HG02798 (cell line): ENCODE results near the gene SPINT4.
"Not testable (repeated sequence)": the region's sequence is repeated elsewhere in the genome, so short reads cannot be mapped to it uniquely, and the experiment has no call there.

ENCODE experiments used
- ATAC-seq: cut with Tn5 transposase; IDR thresholded peaks from one replicate; pipeline ENCODE4 v1.9.1; 2021; ENCODE audit warnings: mild to moderate bottlenecking; ENCODE audit not compliant: unreplicated experiment, poor library complexity

SPINT4 gene

DNA sequence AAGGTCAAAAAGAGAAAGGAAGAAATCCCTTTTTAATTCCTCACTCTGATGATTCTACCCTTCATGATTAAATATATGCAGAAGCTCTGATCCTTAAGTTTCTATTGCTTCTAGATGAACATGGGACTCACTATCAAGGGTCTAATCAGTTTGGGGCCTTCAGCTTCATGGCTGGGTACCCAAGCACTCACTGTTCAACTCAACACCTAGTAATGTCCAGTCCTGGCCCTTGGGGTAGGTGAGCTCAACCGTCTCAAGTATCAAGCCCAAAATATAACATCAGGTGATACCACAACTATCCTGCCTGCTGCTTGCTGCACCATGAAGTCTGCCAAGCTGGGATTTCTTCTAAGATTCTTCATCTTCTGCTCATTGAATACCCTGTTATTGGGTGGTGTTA lies at the start of gene SPINT4:
Gene SPINT4, plus strand, starts transcription at position 301 of the 400 bp plus-strand sequence. Its CDS starts 21 bp downstream, at position 322.
- ATAC-seq, result no peak

DNA sequence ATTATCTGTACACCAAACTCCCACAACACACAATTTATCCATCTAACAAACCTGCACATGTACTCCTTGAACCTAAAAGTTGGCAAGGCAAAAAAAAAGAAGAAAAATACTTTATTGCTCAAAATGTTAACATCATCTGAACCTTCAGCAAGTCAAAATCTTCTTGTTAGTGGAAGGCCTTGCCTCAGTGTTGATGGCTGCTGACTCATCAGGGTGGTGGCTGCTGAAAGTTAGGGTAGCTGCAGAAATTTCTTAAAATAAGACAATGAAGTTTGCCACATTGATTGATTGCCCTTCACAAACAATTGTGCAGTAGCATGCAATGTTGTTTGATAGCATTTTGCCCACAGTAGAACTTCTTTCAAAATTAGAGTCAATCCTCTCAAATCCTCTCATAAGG lies 49.4 kb upstream of the SPINT4 start:
- no peak for ATAC-seq

GRCh38 chr20:45679650-45680049 lies 42.5 kb upstream of the SPINT4 start:
- ATAC-seq, result no peak

DNA sequence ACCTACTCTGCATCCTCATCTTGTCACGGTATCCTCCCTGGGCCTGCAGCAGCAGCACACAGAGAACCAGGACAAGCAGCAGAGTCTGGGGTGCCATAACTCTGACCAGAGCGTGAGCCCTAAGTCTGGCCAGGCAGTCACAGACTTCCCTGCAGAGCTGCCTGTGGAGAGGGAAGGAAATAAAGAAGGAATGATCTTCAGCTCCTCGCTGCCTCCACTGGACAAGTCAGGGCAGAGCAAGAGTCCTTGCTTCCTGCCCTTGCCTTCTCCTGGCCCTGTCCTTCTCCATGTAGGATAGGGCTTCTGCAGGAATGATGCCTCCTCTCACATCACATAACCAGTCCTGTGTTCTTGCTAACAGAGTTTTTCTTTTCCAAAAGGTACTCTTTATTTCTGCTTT lies 36.3 kb upstream of the SPINT4 start:
- ATAC-seq, result no peak

DNA sequence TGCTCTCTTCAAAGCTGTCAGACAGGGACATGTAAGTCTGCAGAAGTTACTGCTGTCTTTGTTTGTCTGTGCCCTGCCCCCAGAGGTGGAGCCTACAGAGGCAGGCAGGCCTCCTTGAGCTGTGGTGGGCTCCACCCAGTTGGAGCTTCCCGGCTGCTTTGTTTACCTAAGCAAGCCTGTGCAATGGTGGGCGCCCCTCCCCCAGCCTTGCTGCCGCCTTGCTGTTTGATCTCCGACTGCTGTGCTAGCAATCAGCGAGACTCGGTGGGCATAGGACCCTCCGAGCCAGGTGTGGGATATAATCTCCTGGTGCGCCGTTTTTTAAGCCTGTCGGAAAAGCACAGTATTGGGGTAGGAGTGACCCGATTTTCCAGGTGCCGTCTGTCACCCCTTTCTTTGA lies 28.8 kb upstream of the SPINT4 start:
- ATAC-seq, result not testable (repeated sequence)

GRCh38 chr20:45695496-45695895 lies 26.7 kb upstream of the SPINT4 start:
- no peak for ATAC-seq

DNA sequence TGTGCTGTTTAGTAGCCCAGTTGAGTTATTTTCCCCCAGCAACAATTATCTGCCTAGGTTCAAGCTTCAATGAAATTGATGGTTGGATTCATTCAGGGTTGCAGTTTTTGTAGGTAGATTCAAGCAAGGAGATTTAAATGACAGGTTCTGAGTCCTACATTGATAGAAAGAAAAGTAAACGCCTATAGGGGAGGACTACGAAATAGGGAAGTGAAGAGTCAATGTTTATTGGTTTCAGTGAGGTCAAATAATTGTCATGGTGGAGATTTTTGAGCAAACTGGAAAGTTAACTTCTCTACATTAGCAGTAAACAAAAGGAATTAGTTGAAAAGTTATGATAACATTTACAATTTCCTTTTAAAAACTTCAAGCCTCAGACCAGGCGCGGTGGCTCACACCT lies 21.0 kb upstream of the SPINT4 start:
- no peak for ATAC-seq

DNA sequence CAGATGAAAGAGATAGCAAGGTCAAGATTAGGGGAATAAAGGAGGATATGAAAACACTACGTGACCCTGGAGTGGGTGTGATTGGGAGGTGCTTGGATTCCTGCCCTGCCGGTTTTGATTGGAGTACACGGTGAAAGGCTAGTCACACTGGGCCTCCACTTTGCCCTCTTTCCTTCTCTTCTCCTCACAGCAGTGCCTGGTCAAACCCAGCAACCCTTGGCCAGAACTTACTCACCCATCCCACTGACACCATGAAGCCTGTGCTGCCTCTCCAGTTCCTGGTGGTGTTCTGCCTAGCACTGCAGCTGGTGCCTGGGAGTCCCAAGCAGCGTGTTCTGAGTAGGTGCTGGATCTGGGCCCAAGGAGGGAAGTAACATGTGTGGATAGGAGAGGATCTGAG lies 20.3 kb upstream of the SPINT4 start, which contains the start of gene WFDC13:
Gene WFDC13, plus strand, starts transcription at position 166 of the 400 bp plus-strand sequence. Its CDS starts 86 bp downstream, at position 252.
- ATAC-seq, result no peak

GRCh38 chr20:45704969-45705637 lies 17.0 kb upstream of the SPINT4 start, which contains the start of gene WFDC10B:
Gene WFDC10B, minus strand, starts transcription at chr20:45705019. Its CDS starts 19,027 bp downstream, at chr20:45685992.
- ATAC-seq, result no peak

DNA sequence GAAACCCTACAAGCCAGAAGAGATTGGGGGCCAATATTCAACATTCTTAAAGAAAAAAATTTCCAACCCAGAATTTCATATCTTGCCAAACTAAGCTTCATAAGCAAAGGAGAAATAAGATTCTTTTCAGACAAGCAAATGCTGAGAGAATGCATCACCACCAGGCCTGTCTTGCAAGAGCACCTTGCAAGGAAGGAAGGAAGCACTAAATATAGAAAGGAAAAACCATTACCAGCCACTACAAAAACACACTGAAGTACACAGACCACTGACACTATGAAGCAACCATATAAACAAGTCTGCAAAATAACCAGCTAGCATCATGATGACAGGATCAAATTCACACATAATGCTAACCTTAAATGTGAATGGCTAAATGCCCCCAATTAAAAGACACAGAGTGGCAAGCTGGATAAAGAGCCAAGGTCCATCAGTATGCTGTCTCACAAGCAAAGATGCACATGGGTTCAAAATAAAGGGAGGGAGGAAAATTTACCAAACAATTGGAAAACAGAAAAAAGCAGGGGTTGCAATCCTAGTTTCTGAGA lies 5.9 kb upstream of the SPINT4 start:
- ATAC-seq, result not testable (repeated sequence)

GRCh38 chr20:45725134-45725533 lies 3.0 kb downstream of the SPINT4 start:
- ATAC-seq, result no peak

- ATAC-seq, result no peak
Observed at GRCh38 chr20:45727044-45727443, 4.9 kb downstream of the SPINT4 start.

DNA sequence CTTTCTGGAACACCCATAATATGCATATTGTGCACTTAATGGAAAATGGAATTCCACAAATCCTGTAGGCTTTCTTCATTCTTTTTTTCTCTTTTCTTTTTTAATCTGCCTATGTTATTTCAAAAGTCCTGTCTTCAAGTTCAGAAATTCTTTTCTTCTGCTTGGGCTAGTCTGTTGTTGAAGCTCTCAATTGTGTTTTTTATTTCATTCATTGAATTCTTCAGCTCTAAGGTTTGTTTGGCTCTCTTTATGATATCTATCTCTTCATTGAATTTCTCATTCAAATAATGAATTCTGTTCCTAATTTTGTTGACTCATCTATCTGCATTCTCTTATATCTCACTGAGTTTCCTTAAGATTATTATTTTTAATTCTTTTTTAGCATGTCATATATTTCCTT lies 10.1 kb downstream of the SPINT4 start:
- no peak for ATAC-seq

- ATAC-seq, result no peak
Observed at GRCh38 chr20:45735552-45735951, 13.4 kb downstream of the SPINT4 start.

- no peak for ATAC-seq
Observed at GRCh38 chr20:45735988-45736387, 13.8 kb downstream of the SPINT4 start.

- no peak for ATAC-seq
Observed at GRCh38 chr20:45742596-45742995, 20.4 kb downstream of the SPINT4 start.

DNA sequence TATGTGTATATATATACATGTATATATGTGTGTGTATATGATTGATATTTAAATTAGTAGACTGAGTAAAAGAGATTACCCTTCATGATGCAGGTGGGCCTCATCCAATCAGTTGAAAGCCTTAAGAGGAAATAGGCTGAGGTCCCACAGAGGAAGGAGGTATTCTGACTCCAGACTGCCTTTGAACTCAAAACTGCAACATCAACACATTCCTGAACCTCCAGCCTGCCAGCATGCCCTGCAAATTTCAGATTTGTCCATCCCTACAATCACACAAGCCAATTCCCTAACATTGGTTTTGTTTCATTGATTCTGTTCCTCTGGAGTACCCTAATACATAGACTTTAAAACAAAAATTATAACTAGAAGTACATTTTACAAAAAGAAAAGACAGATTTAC lies 22.9 kb downstream of the SPINT4 start:
- ATAC-seq, result no peak

GRCh38 chr20:45751721-45752120 lies 29.6 kb downstream of the SPINT4 start:
- ATAC-seq, result no peak

DNA sequence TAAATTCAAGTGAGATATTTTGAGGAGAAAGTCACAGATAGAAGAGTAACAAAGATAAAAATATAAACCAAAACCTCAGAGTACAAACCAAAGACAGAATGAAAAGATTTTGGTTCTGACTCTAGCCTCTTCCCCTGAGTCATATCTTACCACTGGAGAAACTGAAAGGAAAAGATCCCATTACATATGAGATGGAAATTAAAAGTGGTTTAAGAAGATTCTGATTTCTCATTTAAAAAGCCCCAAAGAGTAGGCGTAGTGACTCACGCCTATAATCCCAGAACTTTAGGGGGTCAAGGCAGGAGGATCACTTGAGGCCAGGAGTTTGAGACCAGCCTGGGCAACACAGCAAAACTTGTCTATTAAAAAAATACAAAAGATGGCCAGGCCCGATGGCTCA lies 30.6 kb downstream of the SPINT4 start:
- no peak for ATAC-seq

GRCh38 chr20:45758096-45758495 lies 35.9 kb downstream of the SPINT4 start:
- ATAC-seq, result no peak

GRCh38 chr20:45759921-45760320 lies 37.8 kb downstream of the SPINT4 start:
- not testable (repeated sequence) for ATAC-seq

DNA sequence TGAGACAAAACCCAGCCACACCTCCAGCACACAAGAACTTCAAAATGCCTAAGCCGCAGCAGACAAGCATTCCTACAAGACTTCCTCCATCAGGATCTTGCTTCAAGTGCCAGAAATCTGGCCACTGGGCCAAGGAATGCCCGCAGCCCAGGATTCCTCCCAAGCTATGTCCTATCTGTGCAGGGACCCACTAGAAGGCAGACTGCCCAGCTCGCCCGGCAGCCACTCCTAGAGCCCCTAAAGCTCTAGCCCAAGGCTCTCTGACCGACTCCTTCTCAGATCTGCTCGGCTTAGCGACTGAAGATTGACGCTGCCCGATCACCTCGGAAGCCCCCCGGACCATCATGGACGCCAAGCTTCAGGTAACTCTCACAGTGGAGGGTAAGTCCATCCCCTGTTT lies 39.8 kb downstream of the SPINT4 start:
- ATAC-seq, result not testable (repeated sequence)
